ENCODE measurements around the gene MAN1A1.

- no peak for TF ChIP-seq CTCF (IDR thresholded peaks at IDR 0.05 in 8 of 11, conservative IDR thresholded peaks at IDR 0.05 in 3 of 11)
- no peak for TF ChIP-seq POLR2A (IDR thresholded peaks at IDR 0.05)
- no peak for TF ChIP-seq POLR2AphosphoS5 (IDR thresholded peaks at IDR 0.05)
Measured at GRCh38 chr6:119280668-119281067, 68.9 kb downstream of the MAN1A1 start.

All from spleen (tissue), 7 donors.